CD4-positive, alpha-beta T cell treated with Interleukin-15 for 4 hours (primary cell): ENCODE data around the gene BMP7.
"Not testable (repeated sequence)": the region's sequence is repeated elsewhere in the genome, so short reads cannot be mapped to it uniquely, and the experiment has no call there.

Experiments
- DNase-seq: peaks from one replicate; pipeline ENCODE4 v3.0.0-alpha.2; 2020; ENCODE audit warnings: low spot score

Gene BMP7

GRCh38 chr20:57287901-57288300, 21.5 kb upstream of the BMP7 start:
- no peak for DNase-seq

DNA sequence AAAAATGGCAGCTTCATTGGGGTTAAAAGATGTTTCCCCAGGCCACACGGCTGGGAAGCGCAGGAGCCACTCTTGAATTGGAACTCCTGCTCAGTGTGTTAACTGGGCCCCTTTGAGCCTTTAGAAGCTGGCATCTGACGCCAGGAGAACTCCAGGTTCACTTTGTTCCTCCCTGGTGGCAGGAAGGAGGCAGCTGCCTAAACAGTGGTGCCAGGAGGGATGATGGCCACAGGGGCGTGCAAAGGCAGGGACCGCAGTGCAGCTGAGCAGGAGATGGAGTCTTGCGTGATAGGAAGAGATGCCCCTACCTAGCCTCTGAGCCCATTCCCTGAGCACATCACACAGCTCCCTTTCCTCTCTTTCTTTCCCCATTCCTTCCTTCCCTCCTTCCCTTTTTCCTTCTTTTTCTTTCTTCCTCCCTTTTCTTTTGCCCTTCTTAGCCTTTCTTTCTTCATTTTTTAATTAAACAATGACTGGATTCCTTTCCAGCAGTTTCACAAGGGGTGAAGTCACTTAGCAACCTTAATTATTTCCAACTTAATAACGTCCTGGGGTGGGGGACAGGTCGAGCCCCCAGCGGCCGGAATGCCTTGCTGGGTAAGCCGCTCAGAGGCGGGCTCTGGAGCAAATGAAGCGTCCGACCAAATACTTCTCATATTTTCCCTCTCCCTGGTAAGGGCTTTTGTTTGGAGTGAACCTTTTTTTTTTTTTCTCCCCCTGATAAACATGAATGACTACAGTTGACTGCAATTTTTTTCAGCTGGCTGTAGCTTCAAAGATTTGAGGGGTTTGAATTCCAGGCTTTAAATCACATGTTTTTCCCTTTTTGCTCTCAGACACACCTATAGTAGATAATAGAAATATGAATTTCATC, 20.8 kb upstream of the BMP7 start:
- no peak for DNase-seq

DNA sequence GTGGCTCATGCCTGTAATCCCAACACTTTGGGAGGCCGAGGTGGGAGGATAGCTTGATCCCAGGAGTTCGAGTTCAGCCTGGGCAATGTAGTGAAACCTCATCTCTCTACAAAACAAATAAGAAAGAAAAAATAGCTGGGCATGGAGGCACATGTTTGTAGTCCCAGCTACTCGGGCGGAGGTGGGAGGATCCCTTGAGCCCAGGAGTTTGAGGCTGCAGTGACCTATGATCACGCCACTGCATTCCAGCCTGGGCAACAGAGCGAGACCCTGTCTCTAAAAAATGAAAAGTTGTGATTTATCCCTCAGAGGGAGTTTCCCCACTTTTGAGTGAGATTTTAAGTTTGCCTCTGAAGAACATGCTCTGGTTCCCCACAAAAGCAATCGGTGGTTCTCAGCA, 17.4 kb upstream of the BMP7 start:
- DNase-seq: no peak

- no peak for DNase-seq
Observed at GRCh38 chr20:57282670-57283361, 16.4 kb upstream of the BMP7 start.

GRCh38 chr20:57281900-57282299, 15.5 kb upstream of the BMP7 start:
- no peak for DNase-seq

GRCh38 chr20:57280221-57280620, 13.8 kb upstream of the BMP7 start:
- no peak for DNase-seq

DNA sequence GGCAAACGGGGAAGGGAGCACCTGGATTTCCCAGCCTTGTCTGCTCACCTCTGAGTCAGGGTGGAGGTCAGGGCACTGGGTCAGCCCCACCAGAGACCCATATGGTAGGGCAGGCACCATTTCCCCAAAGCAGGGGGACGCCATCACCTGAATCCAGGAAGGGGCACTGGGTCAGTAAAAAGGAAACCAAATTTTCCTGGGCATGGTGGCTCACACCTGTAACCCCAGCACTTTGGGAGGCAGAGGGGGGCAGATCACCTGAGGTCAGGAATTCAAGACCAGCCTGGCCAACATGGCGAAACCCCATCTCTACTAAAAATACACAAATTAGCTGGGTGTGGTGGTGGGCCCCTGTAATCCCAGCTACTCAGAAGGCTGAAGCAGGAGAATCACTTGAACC, 13.1 kb upstream of the BMP7 start:
- DNase-seq: not testable (repeated sequence)

DNA sequence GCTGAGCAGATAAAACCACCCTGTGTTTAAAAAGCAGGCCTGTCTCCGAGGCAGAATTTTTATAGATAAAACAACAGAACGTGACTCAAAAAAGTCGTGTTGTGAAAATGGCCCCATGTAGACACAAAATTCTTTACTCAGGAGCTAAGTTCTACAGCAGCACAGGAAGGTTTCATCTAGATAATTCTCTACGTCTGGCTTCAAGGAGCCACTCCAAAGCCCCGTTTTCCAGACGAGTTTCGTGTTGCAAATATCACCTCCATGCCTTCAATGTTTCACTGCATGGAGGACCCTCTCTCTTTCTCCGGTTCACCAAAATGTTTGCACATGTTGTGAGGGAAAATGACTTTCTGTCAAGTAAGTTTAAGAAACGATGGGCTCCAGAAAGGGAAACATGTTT, 12.0 kb upstream of the BMP7 start:
- no peak for DNase-seq

DNA sequence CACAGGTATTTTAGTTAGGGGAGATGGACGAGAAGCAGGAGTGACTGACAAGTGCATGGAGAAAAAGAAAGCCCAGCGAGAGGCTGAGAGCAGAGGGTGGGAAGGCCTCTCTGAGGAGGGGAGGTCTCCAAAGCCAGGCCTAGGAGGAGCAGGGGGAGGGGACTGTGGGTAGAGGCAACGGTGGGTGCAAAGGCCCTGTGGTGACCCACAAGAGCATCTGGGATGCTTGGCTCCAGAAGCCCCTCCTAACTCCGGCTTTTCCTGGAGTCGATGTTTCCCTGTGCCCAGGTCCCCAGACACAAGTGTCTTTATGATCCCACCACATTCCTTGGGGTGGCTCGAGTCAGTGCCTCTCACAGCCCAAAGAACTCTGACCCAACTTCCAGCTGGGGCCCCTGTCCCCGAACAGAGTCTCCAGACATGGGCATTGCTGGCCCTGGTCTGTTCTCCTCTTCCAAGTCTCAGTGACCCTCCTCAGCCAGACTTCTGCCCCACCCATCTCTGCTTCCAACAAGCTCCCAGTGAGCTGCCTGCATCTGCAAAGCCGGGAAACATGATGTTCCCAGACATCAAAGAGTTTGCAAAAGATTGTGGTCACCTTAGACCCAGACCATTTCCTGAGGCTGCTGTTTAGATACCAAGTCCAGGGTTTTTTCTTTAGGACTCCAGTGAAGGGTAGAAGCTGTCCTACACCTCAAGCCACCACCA, 11.1 kb upstream of the BMP7 start:
- DNase-seq: no peak

- no peak for DNase-seq
Observed at GRCh38 chr20:57276221-57276620, 9.8 kb upstream of the BMP7 start.

GRCh38 chr20:57275813-57276212, 9.4 kb upstream of the BMP7 start:
- no peak for DNase-seq

DNA sequence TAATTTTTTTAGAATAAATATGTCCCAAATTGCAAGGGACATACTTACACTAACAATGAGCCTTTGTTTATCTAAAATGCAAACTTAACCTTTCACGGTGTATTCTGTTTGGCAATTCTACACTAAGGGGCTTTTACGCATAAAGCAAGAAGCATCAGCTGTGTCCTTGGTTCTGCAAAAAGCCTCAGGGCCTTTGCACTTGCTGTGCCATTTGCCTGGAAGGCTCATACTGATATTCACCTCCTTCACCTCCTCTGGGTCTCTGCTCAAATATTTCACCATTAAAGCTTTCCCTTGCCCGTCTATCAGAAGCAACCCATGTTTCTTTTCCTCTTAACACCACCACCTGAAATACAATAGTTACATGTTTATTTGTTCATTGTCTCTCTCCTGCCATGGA, 8.9 kb upstream of the BMP7 start:
- DNase-seq: no peak

DNA sequence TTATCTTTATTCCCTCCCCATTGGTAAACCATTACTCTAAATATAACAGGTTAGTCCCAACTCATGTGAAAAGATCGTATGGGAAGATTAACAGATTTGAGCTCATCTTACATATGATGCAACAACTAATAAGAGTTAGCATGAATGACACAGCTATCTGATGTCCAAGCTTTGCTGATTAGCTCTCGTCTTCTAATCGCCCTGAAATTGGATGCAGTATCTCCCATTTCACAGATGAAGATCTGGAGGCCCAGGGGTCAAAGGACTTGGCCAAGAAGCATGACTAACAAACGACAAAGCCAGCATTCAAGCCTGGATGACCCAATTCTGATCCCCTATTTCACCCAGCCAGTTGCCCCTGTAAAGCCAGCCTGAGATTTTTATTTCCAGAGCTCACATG, 8.4 kb upstream of the BMP7 start:
- no peak for DNase-seq

GRCh38 chr20:57274299-57274698, 7.9 kb upstream of the BMP7 start:
- DNase-seq: no peak

GRCh38 chr20:57272883-57273535, 6.6 kb upstream of the BMP7 start:
- no peak for DNase-seq

GRCh38 chr20:57270204-57270984, 4.0 kb upstream of the BMP7 start:
- DNase-seq: no peak

- DNase-seq: no peak
Observed at GRCh38 chr20:57269148-57269984, 2.9 kb upstream of the BMP7 start.

DNA sequence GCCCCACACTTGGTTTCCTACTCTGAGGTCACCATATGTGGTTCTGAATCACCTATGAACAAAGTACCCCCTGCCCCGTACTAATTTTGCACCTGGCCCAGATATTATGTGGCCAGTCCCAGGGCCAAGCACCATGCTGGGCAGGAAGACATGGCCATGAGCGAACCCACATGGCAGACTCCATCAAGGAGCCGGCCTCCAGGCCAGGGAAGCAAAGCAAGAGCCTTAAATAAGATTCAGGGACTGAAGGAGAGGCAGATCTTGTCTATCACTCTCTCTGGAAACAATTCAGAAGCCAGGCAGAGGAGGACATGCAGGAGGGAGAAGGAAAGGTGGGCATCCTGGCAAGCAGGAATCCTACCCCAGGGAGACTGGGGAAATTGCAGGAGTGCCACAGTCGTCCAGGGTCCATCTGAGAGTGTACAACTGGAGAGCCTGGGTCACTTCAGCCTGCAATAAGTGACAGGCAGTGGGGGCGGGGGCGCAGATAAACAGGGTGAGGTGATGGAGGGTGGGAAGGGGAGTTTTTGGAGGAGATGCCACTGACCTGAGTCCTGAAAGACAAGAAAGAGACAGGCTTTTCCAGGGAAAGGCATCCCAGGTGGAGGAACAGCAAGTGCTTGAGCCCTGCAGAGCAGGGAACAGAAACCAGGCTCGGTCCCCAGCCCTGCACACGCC, 2.1 kb upstream of the BMP7 start:
- no peak for DNase-seq

DNA sequence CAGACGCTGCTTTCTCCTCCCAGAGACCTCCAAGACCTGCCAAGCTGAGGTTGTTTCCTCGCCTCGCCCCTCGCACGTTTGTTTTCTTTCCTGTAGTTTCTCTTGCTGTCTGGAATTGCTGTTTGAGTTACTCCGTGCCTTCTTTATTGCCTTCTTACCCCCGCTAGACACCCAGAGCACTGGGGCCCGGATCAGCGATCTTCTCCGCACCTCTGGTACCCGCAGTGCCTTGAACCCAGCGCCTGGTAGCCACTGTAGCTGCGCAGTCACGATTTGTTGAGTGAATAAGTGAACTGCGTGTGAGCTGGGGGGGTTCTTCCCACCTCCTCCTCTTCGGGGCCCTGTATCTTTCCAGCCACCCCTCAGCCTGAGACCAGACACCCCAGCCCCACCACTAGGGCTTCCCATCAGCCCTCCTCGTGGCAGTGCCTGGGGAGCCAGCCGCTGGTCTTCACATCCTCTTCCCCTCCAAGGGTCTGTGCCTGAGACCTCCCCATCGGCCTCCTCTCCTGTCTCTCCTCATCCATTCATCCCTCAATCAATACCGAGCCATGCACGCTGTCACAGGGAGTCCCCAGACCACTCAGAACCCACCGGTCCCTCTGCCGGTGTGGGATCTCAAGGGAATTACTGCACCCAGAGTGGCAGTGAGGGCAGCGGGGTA, 849 bp upstream of the BMP7 start:
- DNase-seq: no peak

- no peak for DNase-seq
Observed at GRCh38 chr20:57265997-57266290, 497 bp downstream of the BMP7 start.
